Mucosa of stomach (tissue), 1 donor: ENCODE data around the gene ARHGAP22.

Experiments
- H3K27me3 ChIP-seq: one replicate; pipeline ENCODE4 v1.7.0; 2013; ENCODE audit warnings: mild to moderate bottlenecking, low read length; ENCODE audit not compliant: control insufficient read depth, insufficient read depth
- H3K36me3 ChIP-seq: one replicate; pipeline ENCODE4 v1.7.0; 2013; ENCODE audit warnings: low read length; ENCODE audit not compliant: control insufficient read depth, insufficient read depth
- H3K4me1 ChIP-seq: one replicate; pipeline ENCODE4 v1.7.0; 2013; ENCODE audit warnings: mild to moderate bottlenecking, low read length; ENCODE audit not compliant: control insufficient read depth, insufficient read depth
- H3K4me3 ChIP-seq: one replicate; pipeline ENCODE4 v1.7.0; 2013; ENCODE audit warnings: low read length
- H3K9ac ChIP-seq: one replicate; pipeline ENCODE4 v1.7.0; 2013; ENCODE audit warnings: mild to moderate bottlenecking, low read length, moderate library complexity
- H3K9me3 ChIP-seq: one replicate; pipeline ENCODE4 v1.7.0; 2013; ENCODE audit warnings: mild to moderate bottlenecking, low read length, moderate library complexity; ENCODE audit not compliant: control insufficient read depth
- donor health status: Pancreatic carcinoma.

ARHGAP22 gene

GRCh38 chr10:48526011-48526821, 78.7 kb downstream of the ARHGAP22 start:
- Histone ChIP-seq H3K36me3 (no peaks in the 10 kb centered on the region), H3K4me1 (peaks cover 6% of the 10 kb centered on the region), H3K27me3 (peaks cover 36% of the 10 kb centered on the region), H3K9ac (no peak overlapping the region), H3K4me3 (no peak overlapping the region), H3K9me3 (no peaks in the 10 kb centered on the region)

- H3K4me3 ChIP-seq, result no peak overlapping the region
- no peaks in the 10 kb centered on the region for H3K36me3 ChIP-seq
- no peaks in the 10 kb centered on the region for H3K9me3 ChIP-seq
- H3K4me1 ChIP-seq, result peaks cover 6% of the 10 kb centered on the region
- H3K27me3 ChIP-seq, result peaks cover 36% of the 10 kb centered on the region
- no peak overlapping the region for H3K9ac ChIP-seq
These were observed 79.8 kb downstream of the ARHGAP22 start for GRCh38 chr10:48525113-48525512.

GRCh38 chr10:48523820-48524758, 80.8 kb downstream of the ARHGAP22 start:
- H3K4me1 ChIP-seq, result peaks cover 6% of the 10 kb centered on the region
- no peaks in the 10 kb centered on the region for H3K36me3 ChIP-seq
- H3K4me3 ChIP-seq, result no peak overlapping the region
- no peak overlapping the region for H3K9ac ChIP-seq
- no peaks in the 10 kb centered on the region for H3K9me3 ChIP-seq
- H3K27me3 ChIP-seq, result peaks cover 36% of the 10 kb centered on the region

GRCh38 chr10:48523212-48523819, 81.6 kb downstream of the ARHGAP22 start:
- Histone ChIP-seq H3K9ac (no peak overlapping the region), H3K4me3 (no peak overlapping the region), H3K36me3 (no peaks in the 10 kb centered on the region), H3K9me3 (no peaks in the 10 kb centered on the region), H3K27me3 (peaks cover 36% of the 10 kb centered on the region), H3K4me1 (peaks cover 6% of the 10 kb centered on the region)

GRCh38 chr10:48522011-48522765, 82.7 kb downstream of the ARHGAP22 start:
- peaks cover 6% of the 10 kb centered on the region for H3K4me1 ChIP-seq
- no peaks in the 10 kb centered on the region for H3K36me3 ChIP-seq
- no peak overlapping the region for H3K9ac ChIP-seq
- no peaks in the 10 kb centered on the region for H3K9me3 ChIP-seq
- peaks cover 31% of the 10 kb centered on the region for H3K27me3 ChIP-seq
- no peak overlapping the region for H3K4me3 ChIP-seq

- no peaks in the 10 kb centered on the region for H3K9me3 ChIP-seq
- H3K4me1 ChIP-seq, result peaks cover 6% of the 10 kb centered on the region
- H3K9ac ChIP-seq, result no peak overlapping the region
- H3K27me3 ChIP-seq, result peaks cover 27% of the 10 kb centered on the region
- H3K4me3 ChIP-seq, result no peak overlapping the region
- no peaks in the 10 kb centered on the region for H3K36me3 ChIP-seq
These were observed 84.3 kb downstream of the ARHGAP22 start for GRCh38 chr10:48520594-48520993.

GRCh38 chr10:48520184-48520506, 84.7 kb downstream of the ARHGAP22 start:
- Histone ChIP-seq H3K9ac (no peak overlapping the region), H3K9me3 (no peaks in the 10 kb centered on the region), H3K4me1 (peaks cover 6% of the 10 kb centered on the region), H3K27me3 (peaks cover 27% of the 10 kb centered on the region), H3K4me3 (no peak overlapping the region), H3K36me3 (no peaks in the 10 kb centered on the region)

- no peak overlapping the region for H3K9ac ChIP-seq
- H3K4me3 ChIP-seq, result no peak overlapping the region
- H3K27me3 ChIP-seq, result peaks cover 25% of the 10 kb centered on the region
- no peaks in the 10 kb centered on the region for H3K36me3 ChIP-seq
- H3K9me3 ChIP-seq, result no peaks in the 10 kb centered on the region
- H3K4me1 ChIP-seq, result peaks cover 6% of the 10 kb centered on the region
These were observed 85.2 kb downstream of the ARHGAP22 start for GRCh38 chr10:48519481-48520183.

GRCh38 chr10:48518986-48519385, 85.9 kb downstream of the ARHGAP22 start:
- H3K9me3 ChIP-seq, result no peaks in the 10 kb centered on the region
- peaks cover 6% of the 10 kb centered on the region for H3K4me1 ChIP-seq
- peaks cover 23% of the 10 kb centered on the region for H3K27me3 ChIP-seq
- no peak overlapping the region for H3K4me3 ChIP-seq
- H3K36me3 ChIP-seq, result no peaks in the 10 kb centered on the region
- H3K9ac ChIP-seq, result no peak overlapping the region

- H3K4me3 ChIP-seq, result no peak overlapping the region
- H3K9ac ChIP-seq, result no peak overlapping the region
These were observed 86.7 kb downstream of the ARHGAP22 start for GRCh38 chr10:48517911-48518811.

More at GRCh38 chr10:48517911-48518811, 86.7 kb downstream of the ARHGAP22 start:
- Histone ChIP-seq H3K27me3 (peaks cover 16% of the 10 kb centered on the region), H3K4me1 (peaks cover 4% of the 10 kb centered on the region), H3K9me3 (no peaks in the 10 kb centered on the region), H3K36me3 (no peaks in the 10 kb centered on the region)
